Gastrocnemius medialis (tissue), 4 donors: ENCODE data around the gene MFAP4.

ENCODE experiments used
- CTCF ChIP-seq, 5 experiments: fragments of 450-650 bp in 3 of 5; fragments of 200-600 bp in 2 of 5; sonication (generic) in 2 of 5; IDR thresholded peaks in 4 of 5; conservative IDR thresholded peaks in 1 of 5; 1 replicate in 4 of 5; 2 replicates in 1 of 5; pipeline ENCODE4 v1.5.1; 2016 to 2019; ENCODE audit warnings: antibody characterized with exemption in 5 of 5, mild to moderate bottlenecking in 3 of 5, moderate library complexity in 3 of 5
- POLR2A ChIP-seq, 2 donors: fragments of 450-650 bp; IDR thresholded peaks; one replicate each; pipeline ENCODE4 v1.6.1; 2017; ENCODE audit warnings: antibody characterized with exemption in 2 of 2, mild to moderate bottlenecking in 2 of 2, moderate library complexity in 2 of 2

- no peak for TF ChIP-seq CTCF (IDR thresholded peaks at IDR 0.05 in 4 of 5, conservative IDR thresholded peaks at IDR 0.05 in 1 of 5)
- TF ChIP-seq POLR2A (IDR thresholded peaks at IDR 0.05): no peak
Observed at GRCh38 chr17:19431691-19432090, 44.7 kb upstream of the MFAP4 start.
